Measurements from ENCODE around the gene WDR90. TPM values are rescaled to one million over a fixed set of nuclear protein-coding genes. Genes with fewer than 3 reads are reported as not detected.

WDR90 gene
- total RNA-seq, 2 donors from 2014 or later, result 22.7 to 39.4 TPM

DNA sequence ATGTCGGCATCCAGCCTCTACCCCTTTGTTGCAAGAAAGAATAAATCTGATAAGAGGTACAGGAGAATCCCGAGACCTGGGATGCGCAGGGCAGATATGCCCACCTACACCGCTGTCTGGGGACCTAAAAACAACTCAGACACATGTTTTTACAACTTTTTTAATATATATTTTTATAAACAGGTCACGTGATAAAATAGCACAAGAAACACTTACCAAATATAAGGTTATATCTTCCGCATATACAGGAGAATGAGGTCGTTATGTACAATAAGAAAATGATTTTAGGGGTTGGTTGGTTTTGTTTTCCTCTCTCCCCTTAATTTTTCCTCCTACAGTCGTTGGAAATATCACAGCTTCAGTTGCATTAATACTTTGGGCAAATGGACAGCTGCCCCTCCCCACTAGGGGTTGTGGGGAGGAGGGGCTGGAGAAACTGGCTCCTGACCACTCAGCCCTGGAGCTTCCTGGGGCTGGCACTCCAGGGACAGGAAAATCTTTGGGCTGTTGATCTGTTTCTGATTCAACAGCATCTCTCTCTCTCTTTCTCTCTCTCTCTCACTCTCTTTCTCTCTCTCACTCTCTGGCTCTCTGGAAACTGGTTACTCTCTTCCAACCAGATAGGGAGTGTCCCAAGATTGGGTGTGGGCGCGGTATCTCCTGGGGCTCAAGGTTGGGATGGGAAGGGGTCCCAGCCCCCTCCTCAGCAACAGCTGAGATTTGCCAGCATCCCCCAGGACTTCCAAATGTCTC lies 43.4 kb downstream of the WDR90 start:
- H3K9me3 ChIP-seq, result no peaks in the 10 kb centered on the region
- no peak for TF ChIP-seq CTCF (IDR thresholded peaks at IDR 0.05)
- no peaks in the 10 kb centered on the region for H3K36me3 ChIP-seq
- H3K27me3 ChIP-seq (replicated peaks; ENCODE audit: insufficient read depth), result peaks cover 7% of the 10 kb centered on the region
- ATAC-seq (ENCODE audit: insufficient number of reproducible peaks, low FRiP score, low read depth), result no peak
- peaks cover 18 to 28% of the 10 kb centered on the region in 2 donors for H3K4me1 ChIP-seq (ENCODE audit: control insufficient read depth in 1 of 2, low read depth in 2 of 2)
- DNase-seq (ENCODE audit: low spot score), result no peak
- no peak overlapping the region for H3K4me3 ChIP-seq
- H3K27ac ChIP-seq, result no peak overlapping the region

- H3K4me3 ChIP-seq, result no peak overlapping the region
- no peak overlapping the region for H3K27ac ChIP-seq
- no peaks in the 10 kb centered on the region for H3K9me3 ChIP-seq
- H3K27me3 ChIP-seq (replicated peaks; ENCODE audit: insufficient read depth), result peaks cover 7% of the 10 kb centered on the region
- DNase-seq (ENCODE audit: low spot score), result no peak
- TF ChIP-seq CTCF (IDR thresholded peaks at IDR 0.05), result no peak
- no peaks in the 10 kb centered on the region for H3K36me3 ChIP-seq
- no peak for ATAC-seq (ENCODE audit: insufficient number of reproducible peaks, low FRiP score, low read depth)
- peaks cover 18 to 27% of the 10 kb centered on the region in 2 donors for H3K4me1 ChIP-seq (ENCODE audit: control insufficient read depth in 1 of 2, low read depth in 2 of 2)
These were observed 44.2 kb downstream of the WDR90 start for GRCh38 chr16:693364-693763.

DNA sequence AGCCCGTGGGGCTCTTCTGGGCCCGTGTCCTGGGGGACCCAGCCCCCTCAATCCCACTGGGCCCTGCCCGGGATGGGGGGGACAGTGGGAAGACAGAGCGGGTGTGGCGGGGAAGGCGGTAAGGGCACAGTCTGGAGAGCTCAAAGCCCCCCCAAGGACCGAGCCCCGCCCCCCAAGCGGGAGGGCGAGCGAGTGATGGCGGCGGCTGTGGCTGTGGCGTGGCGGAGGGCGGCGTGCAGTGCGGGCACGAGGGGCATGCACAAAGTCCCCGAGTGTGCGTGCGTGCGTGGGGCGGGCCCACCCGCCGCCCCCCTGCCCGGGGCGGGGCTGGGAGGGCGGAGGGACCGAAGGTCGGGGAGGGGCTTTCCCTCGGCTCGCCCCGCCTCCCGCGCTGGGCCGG lies 44.6 kb downstream of the WDR90 start:
- H3K27ac ChIP-seq, result no peak overlapping the region
- H3K4me3 ChIP-seq, result peak overlapping the region; percentile 11
- no peak for DNase-seq (ENCODE audit: low spot score)

DNA sequence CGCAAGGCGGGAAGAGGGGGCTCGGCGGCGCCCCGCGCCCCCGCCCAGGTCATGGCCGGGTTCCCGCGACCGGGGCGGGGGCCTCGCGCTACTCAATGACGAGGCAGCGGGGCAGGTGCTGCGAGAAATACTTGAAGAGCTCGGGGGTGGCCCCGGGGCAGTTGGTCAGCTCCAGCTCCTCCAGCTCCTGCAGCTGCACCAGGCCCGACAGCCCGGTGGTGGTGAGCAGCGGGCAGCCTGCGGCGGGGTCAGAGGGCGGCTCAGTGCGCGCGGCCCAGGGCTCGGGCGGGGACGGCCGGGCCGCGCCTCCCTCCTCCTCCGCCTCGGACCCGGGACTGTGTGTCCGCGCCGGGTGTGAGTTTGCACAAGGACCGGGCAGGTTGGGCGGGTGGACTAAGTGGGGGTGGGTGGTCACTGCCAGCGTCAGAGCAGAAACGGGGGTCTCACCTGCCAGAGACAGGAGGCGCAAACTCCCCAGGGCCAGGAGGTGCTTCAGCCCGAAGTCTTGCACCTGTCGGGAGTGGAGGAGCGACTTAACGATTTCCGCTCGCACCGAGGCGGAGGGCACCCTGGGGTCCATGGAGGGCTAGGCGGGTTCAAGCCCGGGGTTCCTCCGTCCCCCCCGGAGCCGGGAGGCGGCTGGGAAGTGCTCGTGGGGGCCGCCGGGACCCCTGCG lies 45.2 kb downstream of the WDR90 start:
- H3K27me3 ChIP-seq (replicated peaks; ENCODE audit: insufficient read depth), result peaks cover 7% of the 10 kb centered on the region
- peak overlapping the region; percentile 30 for H3K4me3 ChIP-seq
- no peak for TF ChIP-seq CTCF (IDR thresholded peaks at IDR 0.05)

More for the DNA sequence above, 44.6 kb downstream of the WDR90 start:
- no peak for TF ChIP-seq CTCF (IDR thresholded peaks at IDR 0.05)
- Histone ChIP-seq H3K4me1 (ENCODE audit: control insufficient read depth in 1 of 2, low read depth in 2 of 2) (peaks cover 18 to 23% of the 10 kb centered on the region in 2 donors), H3K9me3 (no peaks in the 10 kb centered on the region), H3K27me3 (replicated peaks; ENCODE audit: insufficient read depth) (peaks cover 7% of the 10 kb centered on the region), H3K36me3 (no peaks in the 10 kb centered on the region)
- ATAC-seq (ENCODE audit: insufficient number of reproducible peaks, low FRiP score, low read depth), result no peak

GRCh38 chr16:694863-695354 lies 45.7 kb downstream of the WDR90 start:
- no peak overlapping the region for H3K27ac ChIP-seq
- peaks cover 7% of the 10 kb centered on the region for H3K27me3 ChIP-seq (replicated peaks; ENCODE audit: insufficient read depth)
- TF ChIP-seq CTCF (IDR thresholded peaks at IDR 0.05), result no peak

More for the DNA sequence above, 45.2 kb downstream of the WDR90 start:
- peaks cover 14 to 18% of the 10 kb centered on the region in 2 donors for H3K4me1 ChIP-seq (ENCODE audit: control insufficient read depth in 1 of 2, low read depth in 2 of 2)
- H3K27ac ChIP-seq, result no peak overlapping the region
- no peaks in the 10 kb centered on the region for H3K9me3 ChIP-seq
- H3K36me3 ChIP-seq, result no peaks in the 10 kb centered on the region
- ATAC-seq (ENCODE audit: insufficient number of reproducible peaks, low FRiP score, low read depth), result no peak
- DNase-seq (ENCODE audit: low spot score), result no peak

More at GRCh38 chr16:694863-695354, 45.7 kb downstream of the WDR90 start:
- ATAC-seq (ENCODE audit: insufficient number of reproducible peaks, low FRiP score, low read depth) (no peak), DNase-seq (ENCODE audit: low spot score) (no peak)
- Histone ChIP-seq H3K4me1 (ENCODE audit: control insufficient read depth in 1 of 2, low read depth in 2 of 2) (peaks cover 9 to 13% of the 10 kb centered on the region in 2 donors), H3K9me3 (no peaks in the 10 kb centered on the region), H3K36me3 (no peaks in the 10 kb centered on the region), H3K4me3 (peak overlapping the region; percentile 30)
